SK-N-MC (cell line): ENCODE data around the gene KCNMA1.

Experiments used
- EZH2 ChIP-seq: fragments of 200-600 bp; sonication (generic); IDR thresholded peaks from one replicate; pipeline ENCODE4 v1.6.1; 2017; ENCODE audit warnings: antibody characterized with exemption
- FOXP2 ChIP-seq: optimal IDR thresholded peaks from 2 replicates; pipeline ENCODE3; 2011; ENCODE audit warnings: mild to moderate bottlenecking, moderate library complexity; ENCODE audit not compliant: insufficient read depth; ENCODE audit errors: extremely low read length, control extremely low read depth
- POLR2AphosphoS5 ChIP-seq: IDR thresholded peaks from 2 replicates; pipeline ENCODE4 v1.6.1; 2012; ENCODE audit warnings: mild to moderate bottlenecking, low read depth, low read length, borderline replicate concordance

DNA sequence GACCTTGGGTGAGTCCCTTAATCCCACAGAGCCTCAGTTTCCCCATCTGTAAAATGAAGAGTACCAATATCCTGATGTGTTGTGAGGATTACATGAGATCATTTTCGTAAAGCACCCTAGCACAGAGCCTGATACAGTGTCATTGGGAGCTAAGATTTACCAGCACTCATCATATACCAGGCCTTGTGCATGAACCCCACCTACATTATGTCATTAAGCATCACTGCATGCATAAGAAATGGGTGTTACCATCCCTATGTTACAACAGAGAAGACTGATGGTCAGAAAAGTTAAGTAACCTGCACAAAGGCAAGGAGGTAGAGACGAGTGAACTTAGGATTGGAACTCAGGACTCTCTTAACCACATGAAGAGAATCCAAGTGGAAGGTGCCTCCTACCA lies 290.6 kb downstream of the KCNMA1 start:
- no peak for TF ChIP-seq EZH2
- TF ChIP-seq POLR2AphosphoS5: no peak
- no peak for TF ChIP-seq FOXP2
